Mucosa of stomach (tissue), 1 donor: ENCODE results near the gene GRAMD1B.
A peak's percentile ranks its signal among the peaks of the same experiment; 100 is the strongest.

Source experiments
- H3K27me3 ChIP-seq: one replicate; pipeline ENCODE4 v1.7.0; 2013; ENCODE audit warnings: mild to moderate bottlenecking, low read length; ENCODE audit not compliant: control insufficient read depth, insufficient read depth
- H3K36me3 ChIP-seq: one replicate; pipeline ENCODE4 v1.7.0; 2013; ENCODE audit warnings: low read length; ENCODE audit not compliant: control insufficient read depth, insufficient read depth
- H3K4me1 ChIP-seq: one replicate; pipeline ENCODE4 v1.7.0; 2013; ENCODE audit warnings: mild to moderate bottlenecking, low read length; ENCODE audit not compliant: control insufficient read depth, insufficient read depth
- H3K4me3 ChIP-seq: one replicate; pipeline ENCODE4 v1.7.0; 2013; ENCODE audit warnings: low read length
- H3K9ac ChIP-seq: one replicate; pipeline ENCODE4 v1.7.0; 2013; ENCODE audit warnings: mild to moderate bottlenecking, low read length, moderate library complexity
- H3K9me3 ChIP-seq: one replicate; pipeline ENCODE4 v1.7.0; 2013; ENCODE audit warnings: mild to moderate bottlenecking, low read length, moderate library complexity; ENCODE audit not compliant: control insufficient read depth
- donor health status: Pancreatic carcinoma.

GRAMD1B gene

GRCh38 chr11:123418351-123419114 lies 11.5 kb upstream of the GRAMD1B start:
- no peaks in the 10 kb centered on the region for H3K36me3 ChIP-seq
- H3K9me3 ChIP-seq = no peaks in the 10 kb centered on the region
- H3K9ac ChIP-seq = no peak overlapping the region
- H3K4me1 ChIP-seq = no peaks in the 10 kb centered on the region
- peaks cover 3% of the 10 kb centered on the region for H3K27me3 ChIP-seq
- no peak overlapping the region for H3K4me3 ChIP-seq

GRCh38 chr11:123419731-123420452 lies 10.2 kb upstream of the GRAMD1B start:
- Histone ChIP-seq H3K36me3 (no peaks in the 10 kb centered on the region), H3K4me1 (no peaks in the 10 kb centered on the region), H3K9me3 (no peaks in the 10 kb centered on the region), H3K9ac (no peak overlapping the region), H3K4me3 (no peak overlapping the region), H3K27me3 (peaks cover 3% of the 10 kb centered on the region)

- no peaks in the 10 kb centered on the region for H3K4me1 ChIP-seq
- H3K4me3 ChIP-seq = no peak overlapping the region
- H3K9me3 ChIP-seq = no peaks in the 10 kb centered on the region
- no peak overlapping the region for H3K9ac ChIP-seq
- H3K27me3 ChIP-seq = peaks cover 3% of the 10 kb centered on the region
- no peaks in the 10 kb centered on the region for H3K36me3 ChIP-seq
Observed at GRCh38 chr11:123421589-123421988, 8.5 kb upstream of the GRAMD1B start.

DNA sequence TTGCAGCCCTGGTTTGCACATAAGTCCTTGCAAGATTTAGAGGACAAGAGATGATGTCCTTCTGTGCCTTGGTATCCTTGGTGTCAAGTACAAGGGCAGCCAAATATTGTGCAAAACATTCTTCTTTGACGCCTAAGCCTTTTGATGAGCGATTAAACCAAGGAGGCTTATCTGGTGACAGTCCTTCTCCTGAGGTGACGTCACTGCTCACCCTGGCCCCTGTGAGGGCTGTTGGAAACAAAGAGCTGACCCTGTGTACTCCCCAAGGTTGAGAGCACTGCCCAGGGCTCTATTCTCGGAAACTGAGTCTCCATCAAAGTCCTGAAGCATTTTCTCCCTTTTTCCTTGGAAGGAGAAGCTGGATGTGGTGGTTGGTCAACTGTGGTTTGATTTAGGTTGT lies 4.7 kb upstream of the GRAMD1B start:
- no peaks in the 10 kb centered on the region for H3K36me3 ChIP-seq
- H3K4me1 ChIP-seq = no peaks in the 10 kb centered on the region
- H3K27me3 ChIP-seq = peaks cover 16% of the 10 kb centered on the region
- no peak overlapping the region for H3K4me3 ChIP-seq
- no peak overlapping the region for H3K9ac ChIP-seq
- H3K9me3 ChIP-seq = no peaks in the 10 kb centered on the region

GRCh38 chr11:123426789-123427188 lies 3.3 kb upstream of the GRAMD1B start:
- H3K9ac ChIP-seq = no peak overlapping the region
- H3K36me3 ChIP-seq = no peaks in the 10 kb centered on the region
- H3K4me1 ChIP-seq = peaks cover 9% of the 10 kb centered on the region
- no peaks in the 10 kb centered on the region for H3K9me3 ChIP-seq
- H3K4me3 ChIP-seq = no peak overlapping the region
- H3K27me3 ChIP-seq = peaks cover 27% of the 10 kb centered on the region

- Histone ChIP-seq H3K36me3 (no peaks in the 10 kb centered on the region), H3K9me3 (no peaks in the 10 kb centered on the region), H3K4me3 (no peak overlapping the region), H3K9ac (no peak overlapping the region), H3K4me1 (peaks cover 9% of the 10 kb centered on the region), H3K27me3 (peaks cover 28% of the 10 kb centered on the region)
Observed at GRCh38 chr11:123427405-123427804, 2.7 kb upstream of the GRAMD1B start.

GRCh38 chr11:123428116-123428715 lies 1.9 kb upstream of the GRAMD1B start:
- Histone ChIP-seq H3K4me1 (peaks cover 9% of the 10 kb centered on the region), H3K9ac (no peak overlapping the region), H3K4me3 (no peak overlapping the region), H3K9me3 (no peaks in the 10 kb centered on the region), H3K27me3 (peaks cover 28% of the 10 kb centered on the region), H3K36me3 (no peaks in the 10 kb centered on the region)

GRCh38 chr11:123429336-123429735 lies 733 bp upstream of the GRAMD1B start:
- Histone ChIP-seq H3K9me3 (no peaks in the 10 kb centered on the region), H3K4me1 (peaks cover 9% of the 10 kb centered on the region), H3K9ac (no peak overlapping the region), H3K27me3 (peaks cover 28% of the 10 kb centered on the region), H3K4me3 (no peak overlapping the region), H3K36me3 (no peaks in the 10 kb centered on the region)

GRCh38 chr11:123430721-123431497 lies 840 bp downstream of the GRAMD1B start:
- Histone ChIP-seq H3K4me1 (peaks cover 9% of the 10 kb centered on the region), H3K9me3 (no peaks in the 10 kb centered on the region), H3K27me3 (peaks cover 28% of the 10 kb centered on the region), H3K9ac (peak overlapping the region; percentile 34), H3K36me3 (no peaks in the 10 kb centered on the region), H3K4me3 (no peak overlapping the region)

DNA sequence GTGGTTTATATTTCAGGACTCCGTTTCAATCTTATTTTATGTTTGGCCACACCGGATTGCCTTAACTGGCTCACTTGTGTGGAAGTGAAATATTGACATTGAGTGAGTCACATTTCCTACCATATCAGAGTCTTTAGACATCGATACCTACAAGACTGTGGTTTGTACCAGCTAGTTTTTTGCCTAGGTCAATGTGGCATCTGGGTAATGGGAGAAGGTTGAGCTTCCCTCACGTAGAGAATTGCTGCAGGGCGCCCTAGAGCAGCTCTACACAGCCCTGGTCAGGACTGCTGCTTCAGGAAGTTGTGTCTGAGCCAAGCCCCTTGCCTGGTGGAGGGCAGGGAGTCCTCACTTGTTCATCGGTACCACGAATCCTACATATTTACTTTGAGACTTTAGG lies 1.6 kb downstream of the GRAMD1B start:
- H3K9me3 ChIP-seq = no peaks in the 10 kb centered on the region
- H3K27me3 ChIP-seq = peaks cover 28% of the 10 kb centered on the region
- no peak overlapping the region for H3K4me3 ChIP-seq
- no peaks in the 10 kb centered on the region for H3K36me3 ChIP-seq
- H3K9ac ChIP-seq = no peak overlapping the region
- peaks cover 9% of the 10 kb centered on the region for H3K4me1 ChIP-seq

DNA sequence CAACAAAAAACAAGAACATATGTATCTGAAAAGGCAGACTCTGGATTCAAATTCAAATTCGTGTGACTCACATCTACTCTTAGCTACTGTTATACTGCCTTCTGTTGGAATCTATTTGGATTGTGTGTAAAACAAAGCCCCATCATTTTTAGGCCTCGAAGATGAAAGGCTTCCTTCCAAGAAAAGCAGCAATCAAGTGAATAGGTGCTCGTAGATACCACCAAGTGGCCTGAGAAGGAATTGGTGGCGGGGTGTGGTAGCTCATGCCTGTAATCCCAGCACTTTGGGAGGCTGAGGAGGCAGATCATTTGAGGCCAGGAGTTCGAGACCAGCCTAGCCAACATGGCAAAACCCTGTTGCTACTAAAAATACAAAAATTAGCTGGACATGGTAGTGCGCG lies 4.2 kb downstream of the GRAMD1B start:
- peaks cover 9% of the 10 kb centered on the region for H3K4me1 ChIP-seq
- peaks cover 22% of the 10 kb centered on the region for H3K27me3 ChIP-seq
- no peaks in the 10 kb centered on the region for H3K36me3 ChIP-seq
- H3K9ac ChIP-seq = no peak overlapping the region
- H3K4me3 ChIP-seq = no peak overlapping the region
- no peaks in the 10 kb centered on the region for H3K9me3 ChIP-seq
